Neutrophil (primary cell): Measurements from ENCODE around the gene FRZB.

Source experiments
- H3K27ac ChIP-seq: fragments of 200-600 bp; sonication (generic); 2 replicates; pipeline ENCODE4 v1.5.1; 2016; ENCODE audit warnings: mild to moderate bottlenecking, moderate library complexity
- H3K27me3 ChIP-seq: fragments of 200-600 bp; sonication (generic); 2 replicates; pipeline ENCODE4 v1.6.0; 2016; ENCODE audit warnings: mild to moderate bottlenecking
- H3K36me3 ChIP-seq: fragments of 200-600 bp; sonication (generic); 2 replicates; pipeline ENCODE4 v1.5.1; 2017
- H3K4me1 ChIP-seq, 2 experiments: fragments of 200-600 bp in 1 of 2; sonication (generic) in 1 of 2; 1 replicate in 1 of 2; 2 replicates in 1 of 2; pipeline versions ENCODE4 v1.5.1 to v1.6.1; 2013 to 2016; ENCODE audit warnings: low read depth in 1 of 2, low read length in 1 of 2, mild to moderate bottlenecking in 1 of 2, moderate library complexity in 1 of 2; ENCODE audit not compliant: control insufficient read depth in 1 of 2, insufficient read depth in 1 of 2
- H3K4me3 ChIP-seq, 2 experiments: fragments of 200-600 bp in 1 of 2; sonication (generic) in 1 of 2; 1 replicate in 1 of 2; 2 replicates in 1 of 2; pipeline ENCODE4 v1.5.1; 2013 to 2016; ENCODE audit warnings: low read depth in 1 of 2, low read length in 1 of 2, mild to moderate bottlenecking in 1 of 2, moderate library complexity in 1 of 2
- H3K9me3 ChIP-seq: fragments of 200-600 bp; sonication (generic); 2 replicates; pipeline ENCODE4 v1.5.1; 2016
- CTCF ChIP-seq: fragments of 200-600 bp; sonication (generic); IDR thresholded peaks from 2 replicates; pipeline ENCODE4 v1.5.1; 2016; ENCODE audit warnings: antibody characterized with exemption

Gene FRZB

GRCh38 chr2:182862091-182862490, 4.3 kb downstream of the FRZB start:
- no peaks in the 10 kb centered on the region for H3K9me3 ChIP-seq
- no peaks in the 10 kb centered on the region for H3K36me3 ChIP-seq
- no peaks in the 10 kb centered on the region for H3K4me1 ChIP-seq
- TF ChIP-seq CTCF: no peak
- H3K4me3 ChIP-seq: no peak overlapping the region
- no peak overlapping the region for H3K27ac ChIP-seq
- H3K27me3 ChIP-seq: peaks cover 37% of the 10 kb centered on the region

GRCh38 chr2:182860858-182861257, 5.6 kb downstream of the FRZB start:
- peaks cover 24% of the 10 kb centered on the region for H3K27me3 ChIP-seq
- no peak for TF ChIP-seq CTCF
- H3K36me3 ChIP-seq: no peaks in the 10 kb centered on the region
- H3K27ac ChIP-seq: no peak overlapping the region
- no peaks in the 10 kb centered on the region for H3K9me3 ChIP-seq
- no peak overlapping the region for H3K4me3 ChIP-seq
- H3K4me1 ChIP-seq: no peaks in the 10 kb centered on the region

- H3K27ac ChIP-seq: no peak overlapping the region
- no peaks in the 10 kb centered on the region for H3K9me3 ChIP-seq
- TF ChIP-seq CTCF: no peak
- H3K27me3 ChIP-seq: peaks cover 3% of the 10 kb centered on the region
- H3K4me1 ChIP-seq: no peaks in the 10 kb centered on the region
- H3K4me3 ChIP-seq: no peak overlapping the region
- H3K36me3 ChIP-seq: no peaks in the 10 kb centered on the region
These were observed 7.8 kb downstream of the FRZB start for GRCh38 chr2:182858671-182859070.

GRCh38 chr2:182855376-182855775, 11.1 kb downstream of the FRZB start:
- H3K9me3 ChIP-seq: no peaks in the 10 kb centered on the region
- no peak for TF ChIP-seq CTCF
- H3K4me3 ChIP-seq: no peak overlapping the region
- no peaks in the 10 kb centered on the region for H3K4me1 ChIP-seq
- H3K27ac ChIP-seq: no peak overlapping the region
- H3K27me3 ChIP-seq: no peaks in the 10 kb centered on the region
- H3K36me3 ChIP-seq: no peaks in the 10 kb centered on the region

- H3K27ac ChIP-seq: no peak overlapping the region
- H3K4me1 ChIP-seq: no peaks in the 10 kb centered on the region
- TF ChIP-seq CTCF: no peak
- no peaks in the 10 kb centered on the region for H3K36me3 ChIP-seq
- H3K27me3 ChIP-seq: no peaks in the 10 kb centered on the region
- no peak overlapping the region for H3K4me3 ChIP-seq
- no peaks in the 10 kb centered on the region for H3K9me3 ChIP-seq
These were observed 11.9 kb downstream of the FRZB start for GRCh38 chr2:182854375-182855105.
